GM23338 (cell line): ENCODE measurements around the gene MPL.

ENCODE experiments used
- EZH2 ChIP-seq: fragments of 200-600 bp; sonication (generic); IDR thresholded peaks from one replicate; pipeline ENCODE4 v1.8.0; 2017; ENCODE audit warnings: antibody characterized with exemption, mild to moderate bottlenecking, low read depth; ENCODE audit not compliant: unreplicated experiment
- EZH2phosphoT487 ChIP-seq: fragments of 200-600 bp; sonication (generic); IDR thresholded peaks from one replicate; pipeline ENCODE4 v1.8.1; 2018; ENCODE audit warnings: antibody characterized with exemption; ENCODE audit not compliant: unreplicated experiment
- POLR2AphosphoS5 ChIP-seq: IDR thresholded peaks from 2 replicates; pipeline ENCODE4 v1.6.1; 2016; ENCODE audit warnings: antibody characterized with exemption, low read depth
- REST ChIP-seq: IDR thresholded peaks from one replicate; pipeline ENCODE4 v1.6.1; 2018; ENCODE audit warnings: antibody characterized with exemption; ENCODE audit not compliant: unreplicated experiment
- TF ChIP-seq, protein P1 (sequence below), 2 experiments: fragments of 200-600 bp in 1 of 2; sonication (generic) in 1 of 2; conservative IDR thresholded peaks; 2 replicates each; pipeline versions ENCODE4 v1.5.1 to v1.6.1; 2016 to 2017; ENCODE audit warnings: antibody characterized with exemption in 2 of 2, low read depth in 2 of 2, mild to moderate bottlenecking in 2 of 2, moderate library complexity in 1 of 2

- TF ChIP-seq, protein P1, sequence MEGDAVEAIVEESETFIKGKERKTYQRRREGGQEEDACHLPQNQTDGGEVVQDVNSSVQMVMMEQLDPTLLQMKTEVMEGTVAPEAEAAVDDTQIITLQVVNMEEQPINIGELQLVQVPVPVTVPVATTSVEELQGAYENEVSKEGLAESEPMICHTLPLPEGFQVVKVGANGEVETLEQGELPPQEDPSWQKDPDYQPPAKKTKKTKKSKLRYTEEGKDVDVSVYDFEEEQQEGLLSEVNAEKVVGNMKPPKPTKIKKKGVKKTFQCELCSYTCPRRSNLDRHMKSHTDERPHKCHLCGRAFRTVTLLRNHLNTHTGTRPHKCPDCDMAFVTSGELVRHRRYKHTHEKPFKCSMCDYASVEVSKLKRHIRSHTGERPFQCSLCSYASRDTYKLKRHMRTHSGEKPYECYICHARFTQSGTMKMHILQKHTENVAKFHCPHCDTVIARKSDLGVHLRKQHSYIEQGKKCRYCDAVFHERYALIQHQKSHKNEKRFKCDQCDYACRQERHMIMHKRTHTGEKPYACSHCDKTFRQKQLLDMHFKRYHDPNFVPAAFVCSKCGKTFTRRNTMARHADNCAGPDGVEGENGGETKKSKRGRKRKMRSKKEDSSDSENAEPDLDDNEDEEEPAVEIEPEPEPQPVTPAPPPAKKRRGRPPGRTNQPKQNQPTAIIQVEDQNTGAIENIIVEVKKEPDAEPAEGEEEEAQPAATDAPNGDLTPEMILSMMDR (conservative IDR thresholded peaks at IDR 0.05; ENCODE audit: low read depth in 2 of 2) = no peak
- TF ChIP-seq POLR2AphosphoS5 = no peak
- TF ChIP-seq REST = no peak
- no peak for TF ChIP-seq EZH2phosphoT487
- no peak for TF ChIP-seq EZH2
These were observed 28.6 kb downstream of the MPL start for GRCh38 chr1:43366179-43366578.
